Caki2 (cell line): ENCODE results near the gene U2SURP. TPM values are rescaled to one million over a fixed set of nuclear protein-coding genes. Genes with fewer than 3 reads are reported as not detected.

ENCODE experiments used
- DNase-seq: peaks from one replicate; pipeline ENCODE4 v3.0.0-alpha.2; 2015; ENCODE audit warnings: low read depth
- in situ Hi-C: cut with HindIII; loops from 2 replicates; pipeline ENCODE4 v1.10.0; 2016; ENCODE audit warnings: low sequenced_read_pairs, low pct_unique_long_range_greater_than_20kb, mixed read lengths
- total RNA-seq: library from RNA; depleted of rRNA; stranded (reverse); fragments of >200 nt; shearing (Covaris generic); gene quantifications from 2 replicates; pipeline ENCODE4 v1.2.3, GENCODE V29; 2014; ENCODE audit warnings: low replicate concordance; rRNA removed

The U2SURP gene
- total RNA-seq: 34.3 and 36.3 TPM in 2 replicates

DNA sequence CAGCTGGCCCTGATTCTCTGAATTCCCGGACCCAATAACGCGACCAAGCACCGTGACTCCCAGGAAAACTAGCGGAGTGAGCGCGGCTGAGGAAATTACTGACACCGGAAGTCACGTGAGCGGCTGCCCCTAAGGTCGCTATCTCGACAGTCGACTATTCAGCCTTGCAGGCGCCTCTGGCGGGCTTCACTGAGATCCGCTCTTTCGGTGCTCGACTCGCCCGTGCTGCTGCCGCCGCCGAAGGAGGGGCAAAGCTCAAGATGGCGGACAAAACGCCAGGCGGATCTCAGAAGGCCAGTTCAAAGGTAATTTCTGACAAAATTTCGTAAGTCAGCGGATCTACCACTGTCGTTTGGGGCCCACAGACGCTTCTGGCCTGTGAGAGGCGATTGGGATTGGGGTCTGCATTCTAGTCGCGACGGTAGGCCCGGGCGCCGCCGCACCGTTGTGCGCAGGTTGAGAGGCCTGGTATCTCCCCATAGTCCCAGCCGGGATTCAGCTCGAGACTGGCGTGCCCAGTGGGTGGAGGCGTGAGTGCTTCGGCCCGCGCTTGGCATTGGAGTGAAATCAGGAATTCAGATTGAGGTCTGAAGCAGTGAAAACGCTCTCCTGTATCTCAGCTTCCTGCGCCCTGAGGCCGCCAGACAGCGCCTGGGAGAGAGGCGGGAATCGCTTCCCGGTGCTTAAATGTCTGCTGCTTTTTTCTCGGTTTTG lies at the start of gene U2SURP:
U2SURP (plus strand) TSS at position 202 of the 714 bp plus-strand sequence; CDS start at position 261, 59 bp downstream.
- peak; percentile 96 for DNase-seq
- in situ Hi-C loops: loop anchor here (25.0 kb wide), 1 partner anchor 164 kb away; no protein-coding TSS in a partner anchor

DNA sequence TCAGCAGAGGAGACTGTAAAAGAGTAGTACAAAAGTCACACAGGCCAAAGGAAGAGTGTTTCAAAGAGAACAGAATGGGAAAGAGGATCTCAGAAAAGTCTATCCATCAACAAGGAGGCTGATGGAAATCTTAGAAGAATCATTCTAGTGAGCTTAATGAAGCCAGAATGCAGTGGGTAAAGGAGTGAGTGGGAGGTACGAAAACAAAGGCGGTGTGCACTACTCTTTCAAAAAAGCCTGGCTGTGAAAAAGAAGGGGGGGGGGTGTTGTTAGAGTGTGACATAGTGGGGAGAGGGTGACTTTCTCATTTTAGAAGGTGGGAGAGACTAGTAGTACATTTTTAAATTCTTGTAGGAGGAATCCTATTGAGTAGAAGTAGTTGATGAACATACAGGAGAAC lies 49.6 kb upstream of the U2SURP start:
- no peak for DNase-seq
- in situ Hi-C loops: no loop called here

DNA sequence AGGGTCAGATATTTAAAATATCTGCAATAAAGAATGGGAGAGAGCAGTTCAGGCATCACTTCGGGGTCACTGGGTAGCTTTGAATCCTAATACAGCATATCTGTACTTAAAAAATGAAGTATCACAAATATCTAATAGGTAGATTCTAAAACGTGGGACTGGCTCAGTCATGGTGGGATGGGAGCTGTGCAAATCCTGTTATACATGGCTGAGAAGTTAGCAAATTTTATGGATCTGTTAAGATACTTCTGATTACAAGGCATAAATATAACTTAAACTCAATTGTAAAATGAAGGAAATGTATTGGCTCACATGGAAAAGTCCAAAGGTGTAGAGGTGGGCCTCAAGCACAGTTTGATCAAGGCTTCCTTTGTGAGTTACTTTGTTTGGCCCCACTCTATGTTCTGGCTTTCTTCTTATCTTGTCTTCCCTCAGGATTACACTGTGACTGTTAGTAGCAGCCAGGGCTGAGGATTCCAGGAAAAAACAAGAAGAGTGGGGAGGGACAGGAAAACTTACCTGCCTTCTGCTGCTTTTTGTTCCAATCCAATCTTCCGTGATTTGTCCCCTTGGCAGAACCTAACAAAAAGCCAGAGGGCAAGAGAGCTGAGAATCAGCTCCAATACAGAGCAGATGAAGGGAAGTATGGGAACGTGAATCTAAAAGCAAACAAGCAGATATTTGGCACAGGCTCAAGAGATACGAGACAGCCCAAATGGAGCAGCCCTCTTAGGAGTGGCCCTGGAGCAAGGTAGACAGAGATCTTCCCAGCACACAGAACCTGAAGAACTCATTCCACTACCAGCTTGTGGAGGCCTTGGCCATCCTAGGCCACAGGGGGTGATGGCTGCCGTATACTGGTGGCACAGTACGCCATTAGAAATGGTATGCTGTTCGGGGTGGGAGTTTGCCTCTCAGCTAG lies 48.8 kb upstream of the U2SURP start:
- DNase-seq: no peak
- in situ Hi-C loops: no loop called here

DNA sequence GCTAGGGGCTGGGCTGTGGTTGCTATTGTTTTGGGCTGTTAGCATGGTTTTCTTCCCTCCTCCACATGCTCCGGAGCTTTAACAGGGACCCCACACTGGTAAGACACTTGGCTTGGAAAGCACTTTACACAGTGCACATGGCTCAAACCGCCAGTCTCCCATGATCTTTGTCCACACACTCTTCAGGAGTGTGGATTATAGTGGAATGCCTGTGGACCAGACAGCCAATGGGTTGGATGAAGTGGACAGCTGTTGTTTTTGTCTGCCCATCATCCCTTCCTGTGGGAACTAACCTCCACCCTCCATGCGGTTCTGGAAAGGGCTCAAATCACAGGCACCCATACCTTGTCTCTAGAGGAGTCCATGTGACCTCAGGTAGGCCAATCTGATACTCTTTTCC lies 47.9 kb upstream of the U2SURP start:
- DNase-seq: no peak
- in situ Hi-C loops: no loop called here

DNA sequence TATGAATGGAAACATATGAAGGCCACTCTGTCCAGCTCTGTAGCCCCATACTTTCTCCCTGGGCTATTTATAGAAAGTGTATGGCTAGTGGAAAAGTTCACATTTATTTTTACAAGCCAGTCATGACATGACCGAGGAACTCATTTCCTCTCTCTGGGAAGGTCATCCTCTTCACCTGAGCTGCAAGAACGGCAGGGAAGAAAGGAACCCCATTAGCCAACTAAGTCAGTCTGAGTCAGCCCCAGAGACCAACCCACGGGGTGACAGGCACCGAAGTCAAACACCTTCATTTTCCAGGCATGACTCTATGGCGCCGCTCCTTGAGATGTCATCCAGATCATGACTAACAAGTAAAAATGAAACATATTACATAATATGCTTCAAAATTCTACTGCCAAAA lies 42.7 kb upstream of the U2SURP start:
- peak; percentile 59 for DNase-seq
- in situ Hi-C loops: no loop called here

DNA sequence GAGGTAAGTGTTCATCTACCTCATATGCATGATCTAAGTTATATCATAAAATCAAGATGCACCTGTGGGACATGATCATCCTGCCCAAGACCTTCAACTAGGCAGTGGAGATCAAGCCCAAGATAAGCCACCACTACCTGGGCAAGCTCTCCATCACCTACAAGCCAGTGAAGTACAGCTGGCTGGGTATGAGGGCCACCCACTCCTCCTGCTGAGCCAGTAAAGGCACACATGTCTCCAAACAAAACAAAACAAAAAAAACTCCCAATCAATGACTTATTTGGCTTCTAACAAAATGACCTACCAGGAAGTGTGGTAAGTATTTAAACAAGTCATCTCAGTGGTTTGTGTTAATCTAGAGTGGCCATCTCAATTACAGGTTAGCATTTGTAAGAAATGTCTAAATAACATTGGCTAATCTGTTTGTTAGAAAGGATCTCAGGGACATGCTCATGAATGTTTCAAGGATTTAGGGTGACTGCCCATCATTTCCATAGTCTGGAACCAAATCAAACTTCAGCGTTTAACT lies 41.0 kb upstream of the U2SURP start:
- no peak for DNase-seq
- in situ Hi-C loops: no loop called here

DNA sequence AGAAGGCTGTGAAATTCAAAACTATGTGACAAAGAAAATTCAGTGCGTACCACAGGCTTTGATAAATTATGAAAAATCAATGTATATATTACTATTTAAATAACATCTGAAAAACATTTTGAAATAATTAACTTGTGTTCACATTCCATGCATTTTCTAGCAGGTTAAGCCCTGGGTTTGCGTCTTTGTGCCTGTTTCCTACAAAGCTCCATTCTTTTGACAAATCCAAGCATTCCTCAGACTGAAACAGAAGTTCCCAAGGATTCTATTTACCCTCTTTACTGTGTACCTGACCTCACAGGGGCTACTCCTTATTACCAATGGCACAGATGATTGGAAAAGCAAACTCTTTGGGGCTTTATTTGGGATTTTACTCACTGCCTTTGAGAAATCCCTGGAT lies 39.8 kb upstream of the U2SURP start:
- DNase-seq: no peak
- in situ Hi-C loops: no loop called here

DNA sequence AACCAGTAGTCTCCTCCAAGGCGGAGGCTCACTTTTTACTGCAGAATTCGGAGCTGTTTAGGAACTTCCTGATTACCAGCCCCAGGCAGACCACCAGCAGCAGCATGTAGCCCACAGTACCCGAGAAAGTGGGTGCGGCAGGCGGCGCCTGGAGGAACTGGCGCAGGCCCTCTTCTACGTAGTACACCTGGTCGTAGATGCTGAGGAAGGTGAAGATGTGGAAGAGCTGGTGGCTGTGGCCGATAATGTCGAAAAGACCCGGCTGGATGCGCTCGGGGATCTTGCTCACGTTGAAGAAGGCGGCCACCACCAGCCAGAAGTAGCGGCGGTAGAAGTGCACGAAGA lies 39.2 kb upstream of the U2SURP start:
- in situ Hi-C loops: no loop called here
- DNase-seq: no peak

DNA sequence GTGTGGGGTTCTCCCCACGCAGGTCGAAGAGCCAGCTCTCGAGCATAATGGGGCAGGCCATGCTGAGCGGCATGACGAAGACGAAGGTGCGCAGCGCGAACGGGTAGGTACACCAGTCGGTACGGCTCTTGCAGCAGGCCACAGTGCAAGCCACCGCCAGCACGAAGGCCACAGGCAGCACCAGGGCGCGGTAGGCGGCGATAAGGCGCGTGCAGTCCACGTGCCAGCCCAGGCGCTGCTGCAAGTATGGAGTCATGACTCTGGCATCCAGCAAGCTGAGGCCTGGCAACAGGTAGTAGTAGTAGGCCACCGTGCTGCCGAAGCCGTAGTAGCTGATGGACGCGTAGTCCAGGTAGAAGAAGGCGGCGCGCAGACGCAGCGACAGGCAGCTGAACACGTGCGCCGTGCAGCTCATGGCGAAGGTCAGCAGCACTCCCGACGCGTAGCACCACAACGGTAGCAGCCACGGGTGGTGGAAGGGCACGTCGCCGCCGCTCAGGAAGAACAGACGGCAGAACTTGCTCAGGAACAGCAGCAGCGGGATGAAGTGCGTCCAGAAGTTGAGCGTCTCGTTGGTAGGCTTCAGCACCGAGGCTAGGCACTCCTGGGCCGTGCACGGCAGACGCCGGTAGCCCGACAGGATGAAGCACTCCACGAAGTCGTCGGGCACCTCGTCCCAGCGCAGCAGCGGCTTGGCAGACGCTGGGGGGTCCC lies 38.7 kb upstream of the U2SURP start:
- DNase-seq: no peak
- in situ Hi-C loops: no loop called here

DNA sequence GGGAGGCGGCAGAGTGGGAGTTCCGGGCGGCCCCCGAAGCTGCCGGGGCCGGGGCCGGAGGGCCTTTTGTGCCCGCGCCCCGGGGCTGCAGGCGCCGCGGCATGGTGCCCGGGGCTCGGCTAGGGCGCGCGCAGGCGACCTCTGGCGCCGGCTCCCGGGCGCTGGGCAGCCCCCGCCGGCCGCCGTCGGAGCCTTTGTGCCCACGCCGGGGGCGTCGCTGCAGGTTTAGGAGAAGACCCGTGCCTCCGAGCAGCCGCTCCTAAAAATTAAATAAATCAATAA lies 38.2 kb upstream of the U2SURP start:
- in situ Hi-C loops: no loop called here
- DNase-seq: no peak

DNA sequence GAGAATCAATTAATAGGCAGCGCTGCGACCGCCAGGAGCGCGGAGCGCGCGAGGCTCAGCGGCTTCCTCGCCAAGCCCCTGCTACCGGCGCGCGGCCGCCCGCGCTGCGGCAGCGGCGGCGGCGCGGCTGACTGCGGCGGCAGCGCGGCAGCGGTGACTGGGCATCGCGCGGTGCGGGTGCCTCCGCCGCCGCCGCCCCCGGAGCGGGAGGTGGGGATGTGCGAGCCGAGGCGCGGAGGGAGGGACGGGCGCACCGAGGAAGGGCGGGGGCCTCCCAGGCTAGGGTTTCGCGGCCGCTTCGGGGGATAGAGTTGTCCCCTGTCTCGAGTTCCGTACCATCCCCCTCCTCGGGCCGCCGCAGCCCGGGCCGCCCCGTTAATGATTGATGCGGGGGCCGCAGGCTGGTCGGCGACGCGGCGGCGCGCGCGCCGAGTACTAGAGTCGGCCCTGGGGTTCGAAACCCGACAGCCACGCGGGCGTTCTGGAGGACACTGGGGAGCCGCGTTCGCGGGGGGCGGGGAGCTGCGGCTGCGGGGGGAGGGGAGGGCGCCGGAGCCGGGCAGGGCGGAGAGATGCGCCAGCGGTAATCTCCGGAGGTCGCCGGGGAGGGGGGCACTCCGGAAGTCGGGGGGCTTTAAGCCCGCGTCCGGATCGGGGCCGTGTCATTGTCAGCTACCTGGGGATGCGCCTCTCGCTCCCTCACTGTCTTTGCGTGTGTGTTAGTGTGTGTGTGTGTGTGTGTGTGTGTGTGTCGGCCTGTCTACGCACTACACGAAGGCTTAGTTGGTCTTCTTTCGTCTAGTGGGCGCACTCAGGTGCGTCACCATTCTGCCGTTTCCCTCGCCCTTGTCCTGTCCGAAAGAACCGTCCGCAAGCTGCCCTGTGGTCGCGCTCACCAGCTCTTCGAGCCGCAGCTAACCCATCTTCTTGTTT lies 37.6 kb upstream of the U2SURP start, which contains the start of gene PAQR9:
PAQR9 (minus strand) TSS at position 159 of the 933 bp plus-strand sequence. CDS start 338 bp downstream, outside the sequence.
- DNase-seq: peak; percentile 56
- in situ Hi-C loops: no loop called here

DNA sequence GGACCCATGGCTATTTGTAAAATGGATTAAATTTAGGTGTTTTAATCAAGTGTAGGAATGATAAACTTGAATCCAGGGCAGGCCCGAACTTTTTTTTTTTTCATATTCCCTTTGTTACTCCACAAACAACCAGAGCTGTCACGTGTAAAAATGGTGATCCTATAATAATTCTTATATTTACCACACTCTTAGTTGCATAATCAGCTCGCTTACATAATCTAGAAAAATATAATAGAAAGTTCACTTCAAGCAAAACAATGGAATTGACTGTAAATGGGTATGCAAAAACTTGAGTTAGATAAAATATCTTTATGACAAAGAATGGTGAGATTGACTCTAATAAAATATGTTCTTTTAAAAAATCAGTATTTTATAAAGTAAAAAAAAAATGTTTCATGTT lies 35.8 kb upstream of the U2SURP start:
- in situ Hi-C loops: no loop called here
- no peak for DNase-seq

DNA sequence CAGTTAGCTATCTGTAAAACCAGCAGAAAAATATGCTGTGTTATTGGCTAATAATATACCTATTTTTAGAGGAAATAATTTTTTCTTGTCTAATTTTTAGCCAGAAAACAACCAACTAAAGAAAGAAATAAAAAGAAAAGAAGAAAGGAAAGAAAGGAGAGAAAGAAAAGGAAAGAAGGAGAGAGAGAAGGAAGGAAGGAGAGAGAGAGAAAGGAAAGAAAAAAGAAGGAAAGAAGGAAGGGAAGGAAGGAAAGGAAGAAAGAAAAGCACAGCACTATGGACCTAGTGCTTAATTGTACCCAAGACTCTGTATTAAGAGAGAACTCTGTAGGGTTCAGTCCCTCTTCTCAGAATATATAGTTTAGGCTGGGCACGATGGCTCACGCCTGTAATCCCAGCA lies 34.6 kb upstream of the U2SURP start:
- DNase-seq: no peak
- in situ Hi-C loops: no loop called here

DNA sequence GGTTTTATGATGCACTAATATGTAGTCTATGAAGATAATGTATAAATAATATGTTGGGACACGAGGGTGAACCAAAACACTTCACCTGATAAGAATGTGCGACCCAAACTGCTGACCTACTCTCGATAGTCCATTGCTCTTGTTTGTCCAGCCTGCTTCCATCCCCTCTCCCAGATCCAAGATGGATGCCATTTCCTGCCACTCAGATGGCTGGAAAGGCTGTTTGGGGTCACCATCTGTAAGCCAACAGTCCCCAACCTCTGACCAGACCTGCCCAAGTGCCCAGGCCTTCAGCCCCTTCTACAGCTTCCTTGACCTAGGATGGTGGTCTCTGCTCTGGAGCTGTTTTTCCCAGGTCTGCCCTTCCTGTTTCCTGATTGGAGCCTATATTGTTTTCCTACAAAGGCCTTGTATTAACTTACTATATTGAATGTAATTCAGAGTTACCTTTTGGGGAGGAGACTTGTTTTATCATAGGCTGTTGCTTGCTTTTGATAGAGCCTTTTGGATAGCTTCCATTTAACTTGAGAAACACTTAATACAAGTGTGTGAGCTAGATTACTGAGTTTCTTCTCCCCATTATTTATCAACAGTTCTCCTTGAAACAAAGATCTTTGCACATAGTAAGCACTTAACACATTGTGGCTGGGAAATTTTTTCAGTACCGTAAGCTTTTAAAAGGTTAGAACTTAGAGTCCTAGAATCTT lies 32.9 kb upstream of the U2SURP start:
- in situ Hi-C loops: no loop called here
- DNase-seq: no peak

DNA sequence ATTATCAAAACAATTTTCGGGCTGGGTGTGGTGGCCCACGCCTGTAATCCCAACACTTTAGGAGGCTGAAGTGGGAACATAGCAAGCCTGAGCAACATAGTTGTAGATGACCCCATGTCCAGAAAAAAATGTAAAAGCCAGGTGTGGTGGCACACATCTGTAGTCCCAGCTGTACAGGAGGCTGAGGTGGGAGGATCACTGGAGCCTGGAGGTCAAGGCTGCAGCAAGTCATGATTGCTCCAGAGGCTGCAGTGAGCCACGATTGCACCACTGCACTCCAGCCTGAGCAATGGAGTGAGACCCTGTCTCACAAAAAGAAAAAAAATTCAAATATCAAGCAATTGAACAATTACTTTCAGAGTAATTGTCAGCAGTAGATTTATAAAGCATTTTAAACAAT lies 29.9 kb upstream of the U2SURP start:
- in situ Hi-C loops: no loop called here
- DNase-seq: no peak

DNA sequence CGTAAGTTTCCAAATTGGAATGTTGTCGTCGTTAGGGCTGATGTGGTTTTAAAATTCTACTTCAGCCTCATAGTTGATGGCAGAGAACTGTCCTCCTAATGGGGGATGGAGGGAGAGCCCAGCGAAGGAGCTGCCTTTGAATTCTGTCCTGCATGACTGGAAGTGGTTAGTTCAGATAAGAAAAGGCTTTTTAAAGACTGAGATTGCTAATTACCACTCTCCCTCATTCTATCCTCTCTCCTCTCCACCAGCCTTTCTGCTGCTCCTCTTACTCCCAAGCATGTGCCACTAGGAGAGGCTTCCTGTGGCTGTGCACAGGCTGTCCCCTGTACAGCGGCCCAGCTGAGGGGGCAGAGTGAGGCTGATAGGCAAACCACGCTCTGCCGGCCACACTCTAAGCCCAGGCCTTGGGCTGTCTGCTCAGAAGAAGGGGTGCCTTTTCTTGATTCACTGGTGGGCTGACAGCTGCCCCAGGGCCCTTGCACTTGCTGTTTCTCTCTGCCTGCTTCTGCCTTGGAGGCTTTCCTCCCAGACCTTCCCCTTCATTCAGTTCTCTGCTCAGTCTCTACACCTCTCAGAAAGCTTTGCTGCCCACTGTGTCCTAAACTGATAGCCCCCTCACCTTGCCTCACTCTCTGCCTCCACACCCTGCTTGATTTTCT lies 29.1 kb upstream of the U2SURP start:
- in situ Hi-C loops: no loop called here

More for the DNA sequence above, 29.1 kb upstream of the U2SURP start:
- DNase-seq: no peak
